Mesothelial cell of epicardium (in vitro differentiated cells): Measurements from ENCODE around the gene SLC1A7. TPM values are rescaled to one million over a fixed set of nuclear protein-coding genes. Genes with fewer than 3 reads are reported as not detected.

Source experiments
- DNase-seq, 2 experiments: peaks; one replicate each; pipeline ENCODE4 v3.0.0; 2021; ENCODE audit warnings: low spot score in 2 of 2; ENCODE audit not compliant: unreplicated experiment in 2 of 2
- H3K27ac Mint-ChIP-seq: 2 replicates; pipeline ENCODE4 v1.8.0; 2021; ENCODE audit warnings: mixed read lengths
- H3K27me3 Mint-ChIP-seq: 2 replicates; pipeline ENCODE4 v1.8.0; 2021; ENCODE audit warnings: low read depth, mixed read lengths
- H3K36me3 Mint-ChIP-seq: 2 replicates; pipeline ENCODE4 v1.8.0; 2021; ENCODE audit warnings: mixed read lengths
- H3K4me1 Mint-ChIP-seq: 2 replicates; pipeline ENCODE4 v1.8.0; 2021; ENCODE audit warnings: mixed read lengths
- H3K4me3 Mint-ChIP-seq: 2 replicates; pipeline ENCODE4 v1.8.0; 2021; ENCODE audit warnings: mild to moderate bottlenecking, moderate library complexity, mixed read lengths
- H3K9me3 Mint-ChIP-seq: 2 replicates; pipeline ENCODE4 v1.8.0; 2021; ENCODE audit warnings: mixed read lengths
- total RNA-seq: library from RNA; stranded (reverse); gene quantifications from 3 replicates; pipeline ENCODE4 v1.2.1, GENCODE V29; 2021
- TF ChIP-seq, protein P1 (sequence below): fragments of 200-600 bp; sonication (generic); IDR thresholded peaks from one replicate; pipeline ENCODE4 v1.5.0; 2021; ENCODE audit warnings: antibody characterized with exemption; ENCODE audit not compliant: unreplicated experiment

Gene SLC1A7
- total RNA-seq, 1 donor from 2014 or later = not detected

- H3K4me3 Mint-ChIP-seq = no peak overlapping the region
- peaks cover 3% of the 10 kb centered on the region for H3K4me1 Mint-ChIP-seq
- no peak overlapping the region for H3K27ac Mint-ChIP-seq
- TF ChIP-seq, protein P1, sequence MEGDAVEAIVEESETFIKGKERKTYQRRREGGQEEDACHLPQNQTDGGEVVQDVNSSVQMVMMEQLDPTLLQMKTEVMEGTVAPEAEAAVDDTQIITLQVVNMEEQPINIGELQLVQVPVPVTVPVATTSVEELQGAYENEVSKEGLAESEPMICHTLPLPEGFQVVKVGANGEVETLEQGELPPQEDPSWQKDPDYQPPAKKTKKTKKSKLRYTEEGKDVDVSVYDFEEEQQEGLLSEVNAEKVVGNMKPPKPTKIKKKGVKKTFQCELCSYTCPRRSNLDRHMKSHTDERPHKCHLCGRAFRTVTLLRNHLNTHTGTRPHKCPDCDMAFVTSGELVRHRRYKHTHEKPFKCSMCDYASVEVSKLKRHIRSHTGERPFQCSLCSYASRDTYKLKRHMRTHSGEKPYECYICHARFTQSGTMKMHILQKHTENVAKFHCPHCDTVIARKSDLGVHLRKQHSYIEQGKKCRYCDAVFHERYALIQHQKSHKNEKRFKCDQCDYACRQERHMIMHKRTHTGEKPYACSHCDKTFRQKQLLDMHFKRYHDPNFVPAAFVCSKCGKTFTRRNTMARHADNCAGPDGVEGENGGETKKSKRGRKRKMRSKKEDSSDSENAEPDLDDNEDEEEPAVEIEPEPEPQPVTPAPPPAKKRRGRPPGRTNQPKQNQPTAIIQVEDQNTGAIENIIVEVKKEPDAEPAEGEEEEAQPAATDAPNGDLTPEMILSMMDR = no peak
- no peak for DNase-seq
- peaks cover 5% of the 10 kb centered on the region for H3K36me3 Mint-ChIP-seq
- peaks cover 10% of the 10 kb centered on the region for H3K27me3 Mint-ChIP-seq
- peaks cover 11% of the 10 kb centered on the region for H3K9me3 Mint-ChIP-seq
Measured at GRCh38 chr1:53134042-53134485, 8.4 kb downstream of the SLC1A7 start.

GRCh38 chr1:53133261-53134041 lies 9.0 kb downstream of the SLC1A7 start:
- H3K36me3 Mint-ChIP-seq = peaks cover 5% of the 10 kb centered on the region
- H3K4me3 Mint-ChIP-seq = no peak overlapping the region
- H3K9me3 Mint-ChIP-seq = peaks cover 11% of the 10 kb centered on the region
- H3K27me3 Mint-ChIP-seq = peaks cover 10% of the 10 kb centered on the region
- TF ChIP-seq, protein P1 = no peak
- no peak overlapping the region for H3K27ac Mint-ChIP-seq
- no peak for DNase-seq
- H3K4me1 Mint-ChIP-seq = peaks cover 3% of the 10 kb centered on the region

DNA sequence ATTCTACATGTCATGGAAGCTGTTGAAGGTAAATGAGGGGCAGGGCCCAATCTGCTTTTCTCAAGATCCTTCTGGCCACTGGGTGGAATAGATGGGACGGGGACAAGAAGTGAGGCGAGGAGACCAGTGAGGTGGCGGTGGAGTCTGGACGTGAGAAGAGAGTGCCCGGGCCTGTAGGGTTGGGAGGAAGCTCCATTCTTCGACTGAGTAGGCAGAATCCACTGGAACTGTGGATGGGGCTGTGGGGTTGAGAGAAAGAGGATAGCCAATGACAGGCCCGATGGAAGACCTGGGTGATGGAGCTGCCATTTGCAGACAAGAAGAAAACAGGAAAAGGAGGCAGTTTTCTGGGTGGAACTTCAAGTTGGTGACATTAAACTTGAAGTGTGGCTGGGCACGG lies 10.3 kb downstream of the SLC1A7 start:
- TF ChIP-seq, protein P1 = no peak
- DNase-seq = no peak
- Mint-ChIP-seq H3K4me3 (no peak overlapping the region), H3K27me3 (peaks cover 10% of the 10 kb centered on the region), H3K36me3 (peaks cover under 1% of the 10 kb centered on the region), H3K27ac (no peak overlapping the region), H3K4me1 (peaks cover 3% of the 10 kb centered on the region), H3K9me3 (peaks cover under 1% of the 10 kb centered on the region)

- no peak for DNase-seq
- Mint-ChIP-seq H3K36me3 (no peaks in the 10 kb centered on the region), H3K9me3 (no peaks in the 10 kb centered on the region), H3K4me3 (no peak overlapping the region), H3K27me3 (peaks cover 10% of the 10 kb centered on the region), H3K4me1 (peaks cover 3% of the 10 kb centered on the region), H3K27ac (no peak overlapping the region)
- TF ChIP-seq, protein P1 = no peak
Measured at GRCh38 chr1:53131590-53131938, 10.9 kb downstream of the SLC1A7 start.

DNA sequence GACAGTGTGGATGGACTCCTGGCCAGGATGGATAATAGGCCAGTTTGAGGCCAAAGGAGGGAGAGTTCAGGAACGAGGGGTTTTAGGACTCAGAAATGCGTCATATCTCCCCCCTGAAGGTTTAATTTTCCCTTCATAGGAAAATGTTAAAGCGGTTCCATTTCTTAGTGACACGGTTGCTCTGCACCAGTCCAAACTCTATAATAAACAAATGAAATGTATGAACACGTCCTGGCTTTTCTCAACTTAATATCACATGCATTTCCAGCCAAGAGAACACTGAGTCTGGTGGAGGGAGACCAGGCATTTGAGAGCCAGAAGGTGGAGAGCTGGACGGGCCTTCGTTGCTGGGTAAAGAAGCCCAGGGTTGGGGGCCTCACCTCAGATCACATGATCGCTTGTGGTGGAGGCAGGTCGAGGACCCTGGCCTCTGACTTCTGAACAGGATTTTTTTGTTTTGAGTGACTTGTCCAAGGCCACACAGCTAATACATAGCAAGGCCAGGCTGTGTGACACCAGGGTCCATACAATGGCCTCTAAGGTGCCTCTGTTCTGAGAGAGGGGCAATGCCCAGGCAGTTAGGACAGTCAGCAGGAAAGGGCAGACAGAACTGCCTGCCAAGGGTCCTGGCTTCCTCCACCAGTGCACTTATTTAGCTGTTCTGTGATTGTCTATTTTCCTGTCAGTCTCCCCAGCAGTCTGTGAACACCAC lies 11.4 kb downstream of the SLC1A7 start:
- no peak for DNase-seq
- Mint-ChIP-seq H3K27ac (no peak overlapping the region), H3K36me3 (no peaks in the 10 kb centered on the region), H3K4me3 (no peak overlapping the region), H3K4me1 (peaks cover 3% of the 10 kb centered on the region), H3K27me3 (peaks cover 10% of the 10 kb centered on the region), H3K9me3 (no peaks in the 10 kb centered on the region)
- TF ChIP-seq, protein P1 = no peak
